22Rv1 (cell line): ENCODE data around the gene TAOK3.

Experiments used
- H3K27ac ChIP-seq: fragments of 450-650 bp; 2 replicates; pipeline ENCODE4 v1.5.1; 2017
- ZFX ChIP-seq: fragments of 450-650 bp; IDR thresholded peaks from 2 replicates; pipeline ENCODE4 v1.6.1; 2017; ENCODE audit warnings: antibody characterized with exemption, borderline replicate concordance
- TF ChIP-seq, protein P1 (sequence below): fragments of 450-650 bp; IDR thresholded peaks from 2 replicates; pipeline ENCODE4 v1.5.1; 2017; ENCODE audit warnings: mild to moderate bottlenecking

Gene TAOK3

DNA sequence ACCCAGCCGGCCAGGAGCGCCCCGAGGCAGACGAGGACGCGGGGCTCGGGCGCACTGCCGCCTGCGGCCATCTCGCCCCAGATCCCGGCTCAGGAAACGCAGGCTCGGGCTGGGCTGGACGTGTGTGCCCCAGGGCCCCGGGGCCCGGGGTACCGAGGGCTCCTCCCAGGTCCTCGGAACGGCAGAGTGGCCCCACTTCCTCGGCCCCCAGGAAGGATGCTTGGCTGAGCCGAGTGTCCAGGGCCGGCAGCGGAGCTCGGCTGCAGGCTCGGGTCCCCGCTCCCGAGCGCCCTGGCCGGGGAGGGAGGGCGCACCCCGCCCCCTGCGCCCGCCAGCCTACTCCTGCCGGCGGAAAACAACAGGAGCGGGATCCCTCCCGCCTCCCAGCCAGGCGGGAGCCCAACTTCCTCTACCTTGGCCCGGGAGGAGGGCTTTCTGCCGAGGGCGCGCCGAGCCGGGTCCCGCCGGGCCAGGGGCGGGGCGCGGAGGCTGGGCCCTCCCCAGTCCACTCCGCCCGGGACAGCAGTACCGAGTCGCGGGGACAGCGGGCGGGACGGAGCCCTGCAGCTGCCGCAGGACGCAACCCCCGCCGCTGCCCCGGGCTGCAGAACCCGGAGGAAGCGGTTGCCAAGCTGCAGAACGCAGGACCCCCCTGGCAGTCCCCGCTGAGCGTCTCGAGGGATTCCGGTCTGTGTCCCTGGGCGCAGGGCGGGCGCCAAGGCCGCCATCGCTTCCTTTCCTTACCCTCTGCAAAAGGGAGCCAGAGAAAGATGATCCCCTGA lies 268.9 kb downstream of the TAOK3 start, which contains the start of gene VSIG10:
TSS of gene VSIG10 (minus strand) at position 411 of the 782 bp plus-strand sequence. CDS start at position 71, 340 bp downstream.
- TF ChIP-seq, protein P1, sequence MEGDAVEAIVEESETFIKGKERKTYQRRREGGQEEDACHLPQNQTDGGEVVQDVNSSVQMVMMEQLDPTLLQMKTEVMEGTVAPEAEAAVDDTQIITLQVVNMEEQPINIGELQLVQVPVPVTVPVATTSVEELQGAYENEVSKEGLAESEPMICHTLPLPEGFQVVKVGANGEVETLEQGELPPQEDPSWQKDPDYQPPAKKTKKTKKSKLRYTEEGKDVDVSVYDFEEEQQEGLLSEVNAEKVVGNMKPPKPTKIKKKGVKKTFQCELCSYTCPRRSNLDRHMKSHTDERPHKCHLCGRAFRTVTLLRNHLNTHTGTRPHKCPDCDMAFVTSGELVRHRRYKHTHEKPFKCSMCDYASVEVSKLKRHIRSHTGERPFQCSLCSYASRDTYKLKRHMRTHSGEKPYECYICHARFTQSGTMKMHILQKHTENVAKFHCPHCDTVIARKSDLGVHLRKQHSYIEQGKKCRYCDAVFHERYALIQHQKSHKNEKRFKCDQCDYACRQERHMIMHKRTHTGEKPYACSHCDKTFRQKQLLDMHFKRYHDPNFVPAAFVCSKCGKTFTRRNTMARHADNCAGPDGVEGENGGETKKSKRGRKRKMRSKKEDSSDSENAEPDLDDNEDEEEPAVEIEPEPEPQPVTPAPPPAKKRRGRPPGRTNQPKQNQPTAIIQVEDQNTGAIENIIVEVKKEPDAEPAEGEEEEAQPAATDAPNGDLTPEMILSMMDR = peak; percentile 5; the same call in 1 of the 2 replicates
- TF ChIP-seq ZFX = no peak

DNA sequence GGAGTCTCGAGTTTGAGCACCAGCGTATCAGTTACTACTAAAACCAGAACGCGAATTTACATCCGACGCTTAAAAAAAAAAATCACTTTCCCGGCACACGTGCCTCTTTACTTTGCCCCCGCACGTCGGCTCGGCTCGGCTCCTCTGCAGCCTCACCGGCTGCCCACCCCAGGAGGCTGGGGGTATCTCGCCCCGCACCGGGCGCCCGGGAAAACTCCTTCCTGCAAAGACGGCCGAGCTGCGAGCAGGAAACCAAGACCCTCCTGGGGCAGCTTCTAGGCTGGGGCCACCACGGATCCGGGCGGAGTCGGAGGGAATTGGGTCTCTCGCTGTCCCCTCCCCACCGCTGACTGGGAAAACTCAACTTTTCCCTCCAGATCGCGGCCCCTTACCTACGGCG lies 269.5 kb downstream of the TAOK3 start:
- no peak for TF ChIP-seq ZFX
- TF ChIP-seq, protein P1 = no peak

More for the DNA sequence above, 268.9 kb downstream of the TAOK3 start, which contains the start of gene VSIG10:
- peak within 1 kb of the TSS; percentile 85 for H3K27ac ChIP-seq

DNA sequence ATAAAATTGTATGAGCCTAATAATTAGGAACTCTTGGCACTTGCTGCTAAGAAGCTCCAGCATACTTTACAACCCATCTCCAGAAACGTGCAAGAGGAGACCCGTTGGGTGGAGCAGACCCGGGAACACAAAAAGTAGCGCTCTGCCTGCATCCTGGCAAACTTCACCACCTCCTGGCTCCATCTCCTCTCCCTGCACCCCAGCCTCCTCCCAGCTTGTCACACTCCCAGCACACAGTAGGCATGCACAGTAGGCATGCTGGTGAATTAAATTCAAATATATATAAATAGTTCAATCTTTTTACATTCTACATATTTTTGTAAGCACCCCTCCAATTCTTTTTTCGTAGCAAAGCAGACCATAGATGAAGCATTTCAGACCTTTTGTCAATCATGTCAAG lies 270.1 kb downstream of the TAOK3 start:
- TF ChIP-seq, protein P1 = no peak
- TF ChIP-seq ZFX = no peak
- peak overlapping the region; percentile 85 for H3K27ac ChIP-seq

More for the DNA sequence above, 269.5 kb downstream of the TAOK3 start:
- H3K27ac ChIP-seq = peak overlapping the region; percentile 85

DNA sequence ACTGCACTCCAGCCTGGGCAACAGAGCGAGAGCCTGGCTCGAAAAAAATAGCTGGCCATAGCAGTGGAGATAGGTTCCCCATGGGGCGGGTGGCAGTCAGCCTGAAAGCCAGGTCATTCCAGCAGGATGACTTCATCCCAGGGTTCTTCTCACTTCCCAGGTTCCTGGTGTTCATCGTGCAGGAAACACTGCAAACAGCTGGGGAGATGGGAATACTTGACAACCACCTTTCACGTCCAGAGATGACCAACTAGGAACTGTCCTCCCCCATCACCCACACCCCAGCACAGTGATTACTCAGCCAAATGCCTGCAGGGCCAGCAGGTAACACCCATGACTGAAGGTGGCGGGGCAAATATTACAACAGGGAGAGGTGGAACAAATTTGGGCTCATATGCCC lies 270.6 kb downstream of the TAOK3 start:
- H3K27ac ChIP-seq = peak overlapping the region; percentile 85; the same call in 1 of the 2 replicates
- TF ChIP-seq, protein P1 = no peak
- no peak for TF ChIP-seq ZFX

DNA sequence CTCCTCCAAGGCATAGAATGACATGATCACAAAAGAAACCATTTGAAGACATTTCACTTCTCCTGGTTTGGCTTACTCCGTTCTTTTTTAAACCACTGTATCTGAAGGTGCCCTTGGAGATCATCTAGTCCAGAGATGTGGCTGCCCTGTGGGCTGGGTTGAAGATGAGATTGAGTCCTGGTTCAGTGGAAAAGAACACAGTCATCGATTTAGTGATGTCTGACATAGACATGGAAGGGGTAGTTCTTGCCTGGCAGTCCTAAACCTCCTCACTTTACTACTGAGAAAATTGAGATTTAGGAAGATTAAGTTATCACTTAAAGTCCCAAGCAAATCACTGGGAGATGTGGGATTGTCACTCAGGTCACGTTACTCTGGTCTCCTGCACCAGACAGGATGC lies 271.7 kb downstream of the TAOK3 start:
- no peak overlapping the region for H3K27ac ChIP-seq
- TF ChIP-seq, protein P1 = no peak
- TF ChIP-seq ZFX = no peak
